ENCODE data around the gene ATOH7. TPM values are rescaled to one million over a fixed set of nuclear protein-coding genes. Genes with fewer than 3 reads are reported as not detected.

Gene ATOH7
- total RNA-seq, 1 experiment from 2014 or later = not detected

- Histone ChIP-seq H3K9ac (ENCODE audit: low read length) (no peak overlapping the region), H3K9me3 (ENCODE audit: control insufficient read depth in 1 of 2, insufficient read depth in 1 of 2, low read depth in 1 of 2, low read length in 2 of 2) (peaks cover 0 to 3% of the 10 kb centered on the region in 2 experiments; a peak in 1 of 4 replicates), H4K20me1 (ENCODE audit: insufficient read depth) (no peaks in the 10 kb centered on the region), H3K79me2 (ENCODE audit: insufficient read depth, low read length) (no peaks in the 10 kb centered on the region), H3K4me1 (ENCODE audit: control insufficient read depth in 1 of 2, insufficient read depth in 2 of 2, low read length in 2 of 2) (no peaks in the 10 kb centered on the region), H3K4me2 (ENCODE audit: low read length) (no peak overlapping the region), H3K9me2 (ENCODE audit: insufficient read depth) (no peaks in the 10 kb centered on the region), H3K4me3 (replicated peaks in 1 of 2; ENCODE audit: low read depth in 1 of 2, low read length in 2 of 2) (no peak overlapping the region), H3K27ac (ENCODE audit: low read depth, low read length) (no peak overlapping the region), H3K27me3 (ENCODE audit: insufficient read depth, low read length) (no peaks in the 10 kb centered on the region), H3K36me3 (ENCODE audit: control insufficient read depth in 1 of 2, insufficient read depth in 2 of 2, low read length in 2 of 2) (no peaks in the 10 kb centered on the region), H2AFZ (ENCODE audit: low read depth, low read length, poor library complexity, severe bottlenecking) (no peak overlapping the region)
- ATAC-seq (no peak), DNase-seq (ENCODE audit: low read depth, low spot score) (no peak)
- no TSS peak for BruUV-seq (replicated peaks)
- ChIA-PET CTCF (no interaction called here), POLR2A (no interaction called here), RAD21 (ENCODE audit: low non-redundant PET in 1 of 2, low total read pairs in 2 of 2, uncharacterized antibody in 2 of 2, unreplicated experiment in 2 of 2) (no interaction called here)
- TF ChIP-seq ELF1 (IDR thresholded peaks at IDR 0.05; ENCODE audit: borderline replicate concordance, low read depth) (no peak), EGR1 (IDR thresholded peaks at IDR 0.05; ENCODE audit: low read depth) (no peak), SRF (IDR thresholded peaks at IDR 0.05; ENCODE audit: low read depth) (no peak), JUND (IDR thresholded peaks at IDR 0.05) (no peak)
- intact Hi-C loops (cut with micrococcal nuclease) = no loop called here
These were observed 40.9 kb upstream of the ATOH7 start for GRCh38 chr10:68272833-68273232.

- DNase-seq (ENCODE audit: low read depth, low spot score) (no peak), ATAC-seq (no peak)
- H3K36me3 ChIP-seq (ENCODE audit: control insufficient read depth in 1 of 2, insufficient read depth in 2 of 2, low read length in 2 of 2) = no peaks in the 10 kb centered on the region
- no peaks in the 10 kb centered on the region for H3K4me1 ChIP-seq (ENCODE audit: control insufficient read depth in 1 of 2, insufficient read depth in 2 of 2, low read length in 2 of 2)
- H3K4me2 ChIP-seq (ENCODE audit: low read length) = no peak overlapping the region
- H3K27ac ChIP-seq (ENCODE audit: low read depth, low read length) = no peak overlapping the region
- TF ChIP-seq REST (IDR thresholded peaks at IDR 0.05; ENCODE audit: low read depth) = no peak
- no peak for TF ChIP-seq TCF7L2 (IDR thresholded peaks at IDR 0.05; ENCODE audit: borderline replicate concordance, extremely low read depth, insufficient read depth, insufficient read length)
- TF ChIP-seq EGR1 (IDR thresholded peaks at IDR 0.05; ENCODE audit: low read depth) = no peak
- TF ChIP-seq POLR2A (IDR thresholded peaks at IDR 0.05; ENCODE audit: borderline replicate concordance, extremely low read depth, insufficient read depth, insufficient read length) = no peak
- TF ChIP-seq SIN3A (IDR thresholded peaks at IDR 0.05; ENCODE audit: low read depth) = no peak
- TF ChIP-seq JUND (IDR thresholded peaks at IDR 0.05) = no peak
- no peak for TF ChIP-seq EZH2phosphoT487 (IDR thresholded peaks at IDR 0.05; ENCODE audit: borderline replicate concordance)
- no peak for TF ChIP-seq ZBTB33 (IDR thresholded peaks at IDR 0.05; ENCODE audit: extremely low read depth, insufficient replicate concordance, low read length)
- TF ChIP-seq ZFX (IDR thresholded peaks at IDR 0.05) = no peak
- TF ChIP-seq ZNF274 (IDR thresholded peaks at IDR 0.05; ENCODE audit: low read depth, low read length) = no peak
- no peak for TF ChIP-seq YY1 (IDR thresholded peaks at IDR 0.05; ENCODE audit: extremely low read depth, insufficient replicate concordance, low read depth, low read length)
- no peak for TF ChIP-seq SP1 (IDR thresholded peaks at IDR 0.05; ENCODE audit: low read depth)
- TF ChIP-seq FOSL1 (IDR thresholded peaks at IDR 0.05; ENCODE audit: low read depth) = no peak
- intact Hi-C loops (cut with micrococcal nuclease) = no loop called here
- no peak overlapping the region for H3K4me3 ChIP-seq (replicated peaks in 1 of 2; ENCODE audit: low read depth in 1 of 2, low read length in 2 of 2)
- H3K9ac ChIP-seq (ENCODE audit: low read length) = no peak overlapping the region
- H3K79me2 ChIP-seq (ENCODE audit: insufficient read depth, low read length) = no peaks in the 10 kb centered on the region
- H3K27me3 ChIP-seq (ENCODE audit: insufficient read depth, low read length) = no peaks in the 10 kb centered on the region
- CTCF ChIA-PET = no interaction called here
- H2AFZ ChIP-seq (ENCODE audit: low read depth, low read length, poor library complexity, severe bottlenecking) = no peak overlapping the region
- POLR2A ChIA-PET = no interaction called here
- RAD21 ChIA-PET (ENCODE audit: low non-redundant PET in 1 of 2, low total read pairs in 2 of 2, uncharacterized antibody in 2 of 2, unreplicated experiment in 2 of 2) = no interaction called here
- no peaks in the 10 kb centered on the region for H3K9me3 ChIP-seq (ENCODE audit: control insufficient read depth in 1 of 2, insufficient read depth in 1 of 2, low read depth in 1 of 2, low read length in 2 of 2)
- no TSS peak for BruUV-seq (replicated peaks)
- no peaks in the 10 kb centered on the region for H3K9me2 ChIP-seq (ENCODE audit: insufficient read depth)
- H4K20me1 ChIP-seq (ENCODE audit: insufficient read depth) = no peaks in the 10 kb centered on the region
These were observed 39.4 kb upstream of the ATOH7 start for GRCh38 chr10:68271196-68271882.
